IPS-NIHi11 (cell line): Measurements from ENCODE around the gene BTBD10.

ENCODE experiments used
- DNase-seq: peaks from one replicate; pipeline ENCODE4 v3.0.0; 2012; ENCODE audit warnings: mixed read lengths, low spot score

BTBD10 gene

GRCh38 chr11:13338427-13339069 lies 124.5 kb downstream of the BTBD10 start:
- DNase-seq, result no peak

- no peak for DNase-seq
Measured at GRCh38 chr11:13338019-13338426, 125.0 kb downstream of the BTBD10 start.
